Panc1 (cell line): ENCODE data around the gene CEACAM16. TPM values are rescaled to one million over a fixed set of nuclear protein-coding genes. Genes with fewer than 3 reads are reported as not detected.

Experiments
- ATAC-seq: fragments of 200-7000 bp; cut with Tn5 transposase; 2 replicates; pipeline ENCODE4 v1.9.1; 2020; ENCODE audit warnings: mild to moderate bottlenecking, moderate library complexity
- BruUV-seq: library from RNA; stranded (reverse); fragments of 400-500 nt; replicated peaks from 2 replicates; lab custom pipeline; 2021; lab: Mats Ljungman, UMichigan
- CTCF ChIA-PET: fragments of 300-600 bp; sonication (Branson Sonifier 250); formaldehyde crosslinking; loops from one replicate; lab custom pipeline; 2022; ENCODE audit warnings: antibody characterized with exemption; lab: Charles Lee
- POLR2A ChIA-PET: fragments of 300-600 bp; sonication (Branson Sonifier 250); formaldehyde crosslinking; loops from one replicate; lab custom pipeline; 2022; ENCODE audit warnings: antibody characterized with exemption; lab: Charles Lee
- DNase-seq: peaks from one replicate; pipeline ENCODE4 v3.0.0-alpha.2; 2010; ENCODE audit warnings: low read depth, low spot score
- H3K27ac ChIP-seq: 2 replicates; pipeline ENCODE4 v1.5.1; 2011; ENCODE audit warnings: mild to moderate bottlenecking, low read length, inconsistent platforms
- H3K27me3 ChIP-seq: fragments of 200-500 bp; sonication (Bioruptor generic); 2 replicates; pipeline ENCODE4 v1.6.0; 2014; ENCODE audit warnings: low read length, inconsistent platforms; ENCODE audit not compliant: control insufficient read depth, insufficient read depth
- H3K36me3 ChIP-seq: fragments of 200-500 bp; sonication (Bioruptor generic); 2 replicates; pipeline ENCODE4 v1.5.1; 2014; ENCODE audit warnings: inconsistent platforms, mild to moderate bottlenecking, low read length, moderate library complexity; ENCODE audit not compliant: control insufficient read depth, insufficient read depth
- H3K4me1 ChIP-seq: 2 replicates; pipeline ENCODE4 v1.5.1; 2011; ENCODE audit warnings: inconsistent platforms, mild to moderate bottlenecking, low read length, moderate library complexity; ENCODE audit not compliant: control insufficient read depth, insufficient read depth
- H3K4me3 ChIP-seq, 2 experiments: 2 replicates each; pipeline ENCODE4 v1.5.1; 2011 to 2012; ENCODE audit warnings: low read depth in 2 of 2, low read length in 2 of 2, mild to moderate bottlenecking in 2 of 2, inconsistent platforms in 1 of 2, moderate library complexity in 1 of 2
- H3K9me3 ChIP-seq: fragments of 200-500 bp; sonication (Bioruptor generic); 2 replicates; pipeline ENCODE4 v1.5.1; 2014; ENCODE audit warnings: low read depth, mild to moderate bottlenecking, inconsistent platforms, low read length, moderate library complexity; ENCODE audit not compliant: control insufficient read depth, insufficient read depth
- POLR2AphosphoS5 ChIP-seq: IDR thresholded peaks from 2 replicates; pipeline ENCODE4 v1.6.1; 2012; ENCODE audit warnings: mild to moderate bottlenecking, low read depth, low read length, moderate library complexity
- SIN3A ChIP-seq: IDR thresholded peaks from 2 replicates; pipeline ENCODE4 v1.6.1; 2012; ENCODE audit warnings: low read depth, mild to moderate bottlenecking, low read length, moderate library complexity, borderline replicate concordance; ENCODE audit not compliant: insufficient read depth
- TCF7L2 ChIP-seq: IDR thresholded peaks from 2 replicates; pipeline ENCODE4 v1.6.1; 2011; ENCODE audit warnings: mild to moderate bottlenecking, low read depth, low read length, inconsistent platforms
- in situ Hi-C: cut with HindIII; loops from 2 replicates; pipeline ENCODE4 v1.10.0; 2016; ENCODE audit warnings: low sequenced_read_pairs, low pct_unique_long_range_greater_than_20kb
- intact Hi-C: fragments of 100-400 bp; cut with micrococcal nuclease; formaldehyde crosslinking; loops from one replicate; pipeline ENCODE4 v1.10.0; 2022; ENCODE audit not compliant: unreplicated experiment
- total RNA-seq: library from RNA; stranded (reverse); gene quantifications from one replicate; pipeline ENCODE4 v1.2.1, GENCODE V29; 2021; ENCODE audit not compliant: unreplicated experiment
- TF ChIP-seq, protein P1 (sequence below), 2 experiments: IDR thresholded peaks; 2 replicates each; pipeline ENCODE4 v1.6.1; 2011 to 2012; ENCODE audit warnings: low read depth in 2 of 2, control low read depth in 1 of 2, low read length in 1 of 2, mild to moderate bottlenecking in 1 of 2, moderate library complexity in 1 of 2; ENCODE audit not compliant: insufficient read depth in 1 of 2
- TF ChIP-seq, protein P2 (sequence below): fragments of 450-650 bp; IDR thresholded peaks from 2 replicates; pipeline ENCODE4 v1.5.1; 2017; ENCODE audit warnings: mild to moderate bottlenecking

CEACAM16 gene
- total RNA-seq, 1 experiment from 2014 or later, result not detected

DNA sequence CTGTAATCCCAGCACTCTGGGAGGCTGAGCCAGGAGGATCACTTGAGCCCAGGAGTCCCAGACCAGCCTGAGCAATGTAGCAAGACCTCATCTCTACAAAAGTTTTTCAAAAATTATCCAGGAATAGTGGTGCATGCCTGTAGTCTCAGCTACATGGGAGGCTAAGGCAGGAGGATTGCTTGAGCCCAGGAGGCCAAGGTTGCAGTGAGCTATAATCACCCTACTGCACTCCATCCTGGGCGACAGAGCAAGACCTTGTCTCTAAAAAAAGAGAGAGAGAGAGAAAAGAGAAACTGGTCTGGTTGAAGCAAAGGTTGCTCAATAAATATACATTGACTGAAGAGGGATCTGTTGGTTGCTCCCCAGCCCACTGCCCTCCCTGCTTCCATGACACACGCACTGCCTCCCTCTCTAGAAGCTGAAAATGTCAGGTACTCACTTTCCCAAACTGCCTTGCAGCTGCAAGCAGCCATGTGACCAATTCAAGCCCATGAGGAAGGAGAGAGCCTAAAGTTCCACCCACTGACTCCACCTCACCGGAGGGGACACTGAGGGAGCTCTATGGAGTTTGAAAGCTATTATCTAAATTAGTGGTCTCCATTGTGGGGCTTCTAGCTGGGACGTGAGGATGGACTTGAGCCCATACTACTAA lies 14.0 kb downstream of the CEACAM16 start:
- no peaks in the 10 kb centered on the region for H3K36me3 ChIP-seq
- no peak overlapping the region for H3K27ac ChIP-seq
- no peaks in the 10 kb centered on the region for H3K27me3 ChIP-seq
- no peaks in the 10 kb centered on the region for H3K9me3 ChIP-seq
- BruUV-seq, result no TSS peak
- H3K4me1 ChIP-seq, result peaks cover 4% of the 10 kb centered on the region; the same call in 1 of the 2 replicates
- CTCF ChIA-PET, result interaction anchor here (0.5 to 1.2 kb wide), 4 partner anchors 57 to 142 kb away, joined by 3 to 9 read pairs (median 4); no protein-coding TSS in a partner anchor
- H3K4me3 ChIP-seq, result no peak overlapping the region
- intact Hi-C loops, result no loop called here
- in situ Hi-C loops, result no loop called here
- POLR2A ChIA-PET, result no interaction called here
- TF ChIP-seq, protein P1, sequence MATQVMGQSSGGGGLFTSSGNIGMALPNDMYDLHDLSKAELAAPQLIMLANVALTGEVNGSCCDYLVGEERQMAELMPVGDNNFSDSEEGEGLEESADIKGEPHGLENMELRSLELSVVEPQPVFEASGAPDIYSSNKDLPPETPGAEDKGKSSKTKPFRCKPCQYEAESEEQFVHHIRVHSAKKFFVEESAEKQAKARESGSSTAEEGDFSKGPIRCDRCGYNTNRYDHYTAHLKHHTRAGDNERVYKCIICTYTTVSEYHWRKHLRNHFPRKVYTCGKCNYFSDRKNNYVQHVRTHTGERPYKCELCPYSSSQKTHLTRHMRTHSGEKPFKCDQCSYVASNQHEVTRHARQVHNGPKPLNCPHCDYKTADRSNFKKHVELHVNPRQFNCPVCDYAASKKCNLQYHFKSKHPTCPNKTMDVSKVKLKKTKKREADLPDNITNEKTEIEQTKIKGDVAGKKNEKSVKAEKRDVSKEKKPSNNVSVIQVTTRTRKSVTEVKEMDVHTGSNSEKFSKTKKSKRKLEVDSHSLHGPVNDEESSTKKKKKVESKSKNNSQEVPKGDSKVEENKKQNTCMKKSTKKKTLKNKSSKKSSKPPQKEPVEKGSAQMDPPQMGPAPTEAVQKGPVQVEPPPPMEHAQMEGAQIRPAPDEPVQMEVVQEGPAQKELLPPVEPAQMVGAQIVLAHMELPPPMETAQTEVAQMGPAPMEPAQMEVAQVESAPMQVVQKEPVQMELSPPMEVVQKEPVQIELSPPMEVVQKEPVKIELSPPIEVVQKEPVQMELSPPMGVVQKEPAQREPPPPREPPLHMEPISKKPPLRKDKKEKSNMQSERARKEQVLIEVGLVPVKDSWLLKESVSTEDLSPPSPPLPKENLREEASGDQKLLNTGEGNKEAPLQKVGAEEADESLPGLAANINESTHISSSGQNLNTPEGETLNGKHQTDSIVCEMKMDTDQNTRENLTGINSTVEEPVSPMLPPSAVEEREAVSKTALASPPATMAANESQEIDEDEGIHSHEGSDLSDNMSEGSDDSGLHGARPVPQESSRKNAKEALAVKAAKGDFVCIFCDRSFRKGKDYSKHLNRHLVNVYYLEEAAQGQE (IDR thresholded peaks at IDR 0.05; ENCODE audit: insufficient read depth in 1 of 2, low read depth in 2 of 2, low read length in 1 of 2), result no peak
- TF ChIP-seq SIN3A (no peak), TCF7L2 (no peak), POLR2AphosphoS5 (no peak)
- TF ChIP-seq, protein P2, sequence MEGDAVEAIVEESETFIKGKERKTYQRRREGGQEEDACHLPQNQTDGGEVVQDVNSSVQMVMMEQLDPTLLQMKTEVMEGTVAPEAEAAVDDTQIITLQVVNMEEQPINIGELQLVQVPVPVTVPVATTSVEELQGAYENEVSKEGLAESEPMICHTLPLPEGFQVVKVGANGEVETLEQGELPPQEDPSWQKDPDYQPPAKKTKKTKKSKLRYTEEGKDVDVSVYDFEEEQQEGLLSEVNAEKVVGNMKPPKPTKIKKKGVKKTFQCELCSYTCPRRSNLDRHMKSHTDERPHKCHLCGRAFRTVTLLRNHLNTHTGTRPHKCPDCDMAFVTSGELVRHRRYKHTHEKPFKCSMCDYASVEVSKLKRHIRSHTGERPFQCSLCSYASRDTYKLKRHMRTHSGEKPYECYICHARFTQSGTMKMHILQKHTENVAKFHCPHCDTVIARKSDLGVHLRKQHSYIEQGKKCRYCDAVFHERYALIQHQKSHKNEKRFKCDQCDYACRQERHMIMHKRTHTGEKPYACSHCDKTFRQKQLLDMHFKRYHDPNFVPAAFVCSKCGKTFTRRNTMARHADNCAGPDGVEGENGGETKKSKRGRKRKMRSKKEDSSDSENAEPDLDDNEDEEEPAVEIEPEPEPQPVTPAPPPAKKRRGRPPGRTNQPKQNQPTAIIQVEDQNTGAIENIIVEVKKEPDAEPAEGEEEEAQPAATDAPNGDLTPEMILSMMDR, result no peak
- DNase-seq (no peak), ATAC-seq (peak; percentile 82)

DNA sequence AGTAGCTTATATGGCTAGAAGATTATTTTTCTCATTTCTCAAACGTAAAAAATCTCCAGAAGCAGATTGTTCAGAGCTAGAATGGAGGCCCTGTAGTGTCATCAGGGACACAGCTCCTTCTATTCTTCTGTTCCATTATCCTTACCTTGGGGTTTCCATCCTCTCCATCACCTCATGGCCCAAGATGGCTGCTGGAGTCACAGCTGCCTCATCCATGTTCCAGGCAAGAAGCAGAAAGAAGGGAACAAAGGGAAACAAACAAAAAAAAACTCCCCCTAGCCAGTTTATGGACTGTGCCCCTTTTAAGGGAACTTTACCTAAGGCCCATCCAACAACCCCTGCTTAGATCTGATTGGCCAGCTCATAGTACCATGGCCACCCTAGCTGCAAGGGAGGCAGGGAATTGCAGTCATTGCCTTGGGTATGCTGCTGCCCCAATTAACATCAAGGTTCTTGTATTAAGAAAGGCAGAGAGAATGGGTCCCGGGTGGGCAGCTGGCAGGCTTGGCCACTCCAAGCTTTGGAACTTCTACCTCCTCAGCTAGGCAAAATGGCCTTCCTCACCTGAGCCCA lies 15.7 kb downstream of the CEACAM16 start:
- CTCF ChIA-PET, result interaction anchor here (0.6 kb wide), 1 partner anchor 56 kb away, joined by 4 read pairs; no protein-coding TSS in a partner anchor
- POLR2A ChIA-PET, result no interaction called here
- H3K27ac ChIP-seq, result no peak overlapping the region

More for the DNA sequence above, 15.7 kb downstream of the CEACAM16 start:
- H3K9me3 ChIP-seq, result no peaks in the 10 kb centered on the region
- no peaks in the 10 kb centered on the region for H3K36me3 ChIP-seq
- no peaks in the 10 kb centered on the region for H3K27me3 ChIP-seq
- intact Hi-C loops (no loop called here), in situ Hi-C loops (no loop called here)
- no peak for TF ChIP-seq POLR2AphosphoS5
- TF ChIP-seq SIN3A, result no peak
- no peak for TF ChIP-seq TCF7L2
- peaks cover 20% of the 10 kb centered on the region for H3K4me1 ChIP-seq
- ATAC-seq (no peak), DNase-seq (no peak)
- no TSS peak for BruUV-seq
- H3K4me3 ChIP-seq, result no peak overlapping the region
